ENCODE results near the gene GLIS1. TPM values are rescaled to one million over a fixed set of nuclear protein-coding genes. Genes with fewer than 3 reads are reported as not detected.

The GLIS1 gene
- total and polyA plus RNA-seq, 2 experiments from 2014 or later, result 0.26 to 0.31 TPM

- no peak for TF ChIP-seq ZNF462 (CRISPR knock-in tag; IDR thresholded peaks at IDR 0.05)
These were observed 6.6 kb downstream of the GLIS1 start (continued) for GRCh38 chr1:53732409-53732808.

- H3K27ac Mint-ChIP-seq, result no peak overlapping the region
- ATAC-seq (no peak), DNase-seq (ENCODE audit: low spot score) (no peak)
- no peaks in the 10 kb centered on the region for H3K9me3 Mint-ChIP-seq
- no peak overlapping the region for H3K4me3 ChIP-seq
- H4K20me1 ChIP-seq (replicated peaks; ENCODE audit: insufficient read depth), result no peaks in the 10 kb centered on the region
- peaks cover 29% of the 10 kb centered on the region for H3K27me3 Mint-ChIP-seq (ENCODE audit: insufficient read depth, low read depth, poor library complexity)
- no peak overlapping the region for H2AFZ ChIP-seq
- H3K4me1 Mint-ChIP-seq, result peaks cover 16% of the 10 kb centered on the region
- H3K4me1 ChIP-seq (ENCODE audit: insufficient read depth), result peaks cover 6% of the 10 kb centered on the region; the same call in 1 of the 2 replicates
- H3F3A ChIP-seq (replicated peaks; ENCODE audit: low read depth), result no peaks in the 10 kb centered on the region; the same call in 1 of the 2 replicates
- peaks cover 31% of the 10 kb centered on the region for H3K27me3 ChIP-seq (ENCODE audit: insufficient read depth)
- H3K36me3 ChIP-seq (ENCODE audit: insufficient read depth), result no peaks in the 10 kb centered on the region
- no peaks in the 10 kb centered on the region for H3K79me2 ChIP-seq (replicated peaks; ENCODE audit: insufficient read depth)
- H3K4me3 Mint-ChIP-seq, result no peak overlapping the region
- no peaks in the 10 kb centered on the region for H3K9me2 ChIP-seq (ENCODE audit: insufficient read depth)
- no peak overlapping the region for H3K4me2 ChIP-seq
- no peaks in the 10 kb centered on the region for H3K36me3 Mint-ChIP-seq (ENCODE audit: low read depth)
- H3K27ac ChIP-seq (ENCODE audit: low read depth), result no peak overlapping the region
- TF ChIP-seq ZNF462 (CRISPR knock-in tag; IDR thresholded peaks at IDR 0.05) (no peak), STAT1 (IDR thresholded peaks at IDR 0.05; ENCODE audit: unreplicated experiment) (no peak), ZNF331 (CRISPR knock-in tag; IDR thresholded peaks at IDR 0.05; ENCODE audit: low read depth) (no peak), ZNF114 (CRISPR knock-in tag; IDR thresholded peaks at IDR 0.05) (no peak), EZH2phosphoT487 (IDR thresholded peaks at IDR 0.05; ENCODE audit: unreplicated experiment) (no peak), ETS1 (IDR thresholded peaks at IDR 0.05) (no peak), JUNB (IDR thresholded peaks at IDR 0.05; ENCODE audit: unreplicated experiment) (no peak), POLR2AphosphoS5 (IDR thresholded peaks at IDR 0.05; ENCODE audit: low read depth) (no peak)
These were observed 7.1 kb downstream of the GLIS1 start for GRCh38 chr1:53731779-53732305.

Data from GM23338 (cell line).